Measurements from ENCODE around the gene GPR18. TPM values are rescaled to one million over a fixed set of nuclear protein-coding genes. Genes with fewer than 3 reads are reported as not detected.

The GPR18 gene
- total and polyA plus RNA-seq, 2 of the 4 experiments (the other 2 are of a cell fraction) = not detected

- no peak within 1 kb of the TSS for H4K91ac ChIP-seq (ENCODE audit: insufficient read depth, low read depth, low read length)
- H3K56ac ChIP-seq (ENCODE audit: extremely low read depth, insufficient read depth, low read length) = no peak within 1 kb of the TSS
- 0 out of 2 replicates have a peak within 1 kb of the TSS, but pooled peaks have one; percentile 27 for H3K23ac ChIP-seq (ENCODE audit: low read depth, low read length)
- peak within 1 kb of the TSS; percentile 60; the same call in 1 of the 2 replicates for H3K4me2 ChIP-seq (ENCODE audit: low read depth, low read length)
- peak within 1 kb of the TSS in 1 of 2 experiments; percentile 70; a peak in 1 of 4 replicates for H4K8ac ChIP-seq (ENCODE audit: low read depth in 2 of 2, low read length in 2 of 2)
- H4K5ac ChIP-seq (ENCODE audit: low read depth, low read length) = no peak within 1 kb of the TSS
- dilution Hi-C loops (cut with HindIII; ENCODE audit: low sequenced_read_pairs, unreplicated experiment) = no loop called here
- peaks cover 19% of the 10 kb centered on the region for H3K4me1 ChIP-seq (ENCODE audit: control insufficient read depth, insufficient read depth, low read length)
- no peak within 1 kb of the TSS for H2AFZ ChIP-seq (replicated peaks; ENCODE audit: low read length, poor library complexity)
- DNase-seq (peak; percentile 43), ATAC-seq (ENCODE audit: low read depth) (no peak)
- no peaks in the 10 kb centered on the region for H3K27me3 ChIP-seq (ENCODE audit: control insufficient read depth, insufficient read depth, low read length)
- intact Hi-C loops (cut with micrococcal nuclease) = no loop called here
- peaks cover 18% of the 10 kb centered on the region for H3K9me1 ChIP-seq (ENCODE audit: insufficient read depth, low read length)
- H2AK9ac ChIP-seq (replicated peaks; ENCODE audit: low read depth, low read length, poor library complexity) = peak within 1 kb of the TSS; percentile 15
- peaks cover 24% of the 10 kb centered on the region for H4K20me1 ChIP-seq (ENCODE audit: insufficient read depth, low read length)
- H3K79me1 ChIP-seq (ENCODE audit: low read depth in 1 of 2, low read length in 2 of 2) = peaks cover 11 to 19% of the 10 kb centered on the region in 2 experiments
- H2AK5ac ChIP-seq (ENCODE audit: low read depth, low read length) = no peak within 1 kb of the TSS; the same call in 1 of the 2 replicates
- peak within 1 kb of the TSS; percentile 43 for H2BK20ac ChIP-seq (ENCODE audit: low read depth, low read length)
- BruUV-seq (replicated peaks) = no TSS peak
- H3K4me3 ChIP-seq (ENCODE audit: insufficient read depth, low read depth, low read length) = no peak within 1 kb of the TSS
- H3K18ac ChIP-seq (ENCODE audit: low read depth, low read length) = no peak within 1 kb of the TSS; the same call in 1 of the 2 replicates
- WGBS, 2 experiments (ENCODE audit: extremely low coverage in 2 of 2, insufficient read length in 1 of 2) = no CpG with 5 or more reads among the region's 4 CpGs
- peak within 1 kb of the TSS; percentile 48 for H2BK5ac ChIP-seq (ENCODE audit: low read depth, low read length, poor library complexity, severe bottlenecking)
- peaks cover 2% of the 10 kb centered on the region; the same call in 1 of the 2 replicates for H3K36me3 ChIP-seq (ENCODE audit: control insufficient read depth, insufficient read depth, low read length)
- no peak within 1 kb of the TSS for H3K9ac ChIP-seq (ENCODE audit: low read depth, low read length)
- H3K9me3 ChIP-seq (ENCODE audit: control insufficient read depth, insufficient read depth, low read length) = no peaks in the 10 kb centered on the region
- ChIA-PET CTCF (interaction anchor here (0.7 to 1.1 kb wide), 3 partner anchors 17 to 91 kb away, joined by 3 to 4 read pairs (median 3); no protein-coding TSS in a partner anchor), POLR2A (ENCODE audit: unreplicated experiment) (no interaction called here)
- peak within 1 kb of the TSS; percentile 49 for H2BK120ac ChIP-seq (ENCODE audit: low read depth, low read length)
- peak within 1 kb of the TSS; percentile 26; the same call in 1 of the 3 replicates for H2BK15ac ChIP-seq (ENCODE audit: low read depth, low read length)
- TF ChIP-seq, protein P1, sequence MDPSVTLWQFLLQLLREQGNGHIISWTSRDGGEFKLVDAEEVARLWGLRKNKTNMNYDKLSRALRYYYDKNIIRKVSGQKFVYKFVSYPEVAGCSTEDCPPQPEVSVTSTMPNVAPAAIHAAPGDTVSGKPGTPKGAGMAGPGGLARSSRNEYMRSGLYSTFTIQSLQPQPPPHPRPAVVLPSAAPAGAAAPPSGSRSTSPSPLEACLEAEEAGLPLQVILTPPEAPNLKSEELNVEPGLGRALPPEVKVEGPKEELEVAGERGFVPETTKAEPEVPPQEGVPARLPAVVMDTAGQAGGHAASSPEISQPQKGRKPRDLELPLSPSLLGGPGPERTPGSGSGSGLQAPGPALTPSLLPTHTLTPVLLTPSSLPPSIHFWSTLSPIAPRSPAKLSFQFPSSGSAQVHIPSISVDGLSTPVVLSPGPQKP (IDR thresholded peaks at IDR 0.05; ENCODE audit: borderline replicate concordance, low read depth, low read length) = no peak
- TF ChIP-seq MAZ (IDR thresholded peaks at IDR 0.05; ENCODE audit: borderline replicate concordance, low read depth, low read length) (no peak), RCOR1 (IDR thresholded peaks at IDR 0.05; ENCODE audit: insufficient replicate concordance, low read length) (no peak), CTCF (conservative IDR thresholded peaks at IDR 0.05; ENCODE audit: low read depth, low read length) (no peak), NFE2L2 (IDR thresholded peaks at IDR 0.05; ENCODE audit: low read depth, low read length) (no peak), BHLHE40 (IDR thresholded peaks at IDR 0.05; ENCODE audit: low read depth, low read length) (no peak), SMC3 (IDR thresholded peaks at IDR 0.05; ENCODE audit: low read depth, low read length) (no peak), CHD1 (IDR thresholded peaks at IDR 0.05; ENCODE audit: low read depth, low read length) (no peak), CEBPB (IDR thresholded peaks at IDR 0.05; ENCODE audit: low read depth, low read length) (no peak), RAD21 (IDR thresholded peaks at IDR 0.05; ENCODE audit: low read length) (no peak), RFX5 (IDR thresholded peaks at IDR 0.05; ENCODE audit: low read depth, low read length) (no peak)
- H3K14ac ChIP-seq (replicated peaks; ENCODE audit: low read depth, low read length) = peak within 1 kb of the TSS; percentile 54
- no peak within 1 kb of the TSS for H3K27ac ChIP-seq (ENCODE audit: insufficient read depth, low read length)
- in situ Hi-C loops (cut with MboI; ENCODE audit: low sequenced_read_pairs) = no loop called here
- peak within 1 kb of the TSS; percentile 49 for H3K4ac ChIP-seq (ENCODE audit: low read depth, low read length)
Observed at GRCh38 chr13:99307247-99307646, 49.1 kb upstream of the GPR18 start, which contains the start of gene GPR183. Gene GPR183, minus strand, starts transcription at chr13:99307399. Its CDS starts 11,254 bp downstream, at chr13:99296145.

Data from IMR-90 (cell line).